Retinal pigment epithelial cell (primary cell): ENCODE results near the gene CMIP.

Experiments
- DNase-seq: peaks from one replicate; pipeline ENCODE4 v3.0.0-alpha.2; 2010; ENCODE audit warnings: low read depth
- H3K4me3 ChIP-seq: 2 replicates; pipeline ENCODE4 v1.5.1; 2011; ENCODE audit warnings: mild to moderate bottlenecking, low read length, control low read depth, moderate library complexity
- TF ChIP-seq, protein P1 (sequence below): conservative IDR thresholded peaks from 2 replicates; pipeline ENCODE4 v1.5.1; 2011; ENCODE audit warnings: low read depth, low read length, control low read depth, inconsistent platforms

Gene CMIP

GRCh38 chr16:81547194-81547938, 102.8 kb downstream of the CMIP start:
- TF ChIP-seq, protein P1, sequence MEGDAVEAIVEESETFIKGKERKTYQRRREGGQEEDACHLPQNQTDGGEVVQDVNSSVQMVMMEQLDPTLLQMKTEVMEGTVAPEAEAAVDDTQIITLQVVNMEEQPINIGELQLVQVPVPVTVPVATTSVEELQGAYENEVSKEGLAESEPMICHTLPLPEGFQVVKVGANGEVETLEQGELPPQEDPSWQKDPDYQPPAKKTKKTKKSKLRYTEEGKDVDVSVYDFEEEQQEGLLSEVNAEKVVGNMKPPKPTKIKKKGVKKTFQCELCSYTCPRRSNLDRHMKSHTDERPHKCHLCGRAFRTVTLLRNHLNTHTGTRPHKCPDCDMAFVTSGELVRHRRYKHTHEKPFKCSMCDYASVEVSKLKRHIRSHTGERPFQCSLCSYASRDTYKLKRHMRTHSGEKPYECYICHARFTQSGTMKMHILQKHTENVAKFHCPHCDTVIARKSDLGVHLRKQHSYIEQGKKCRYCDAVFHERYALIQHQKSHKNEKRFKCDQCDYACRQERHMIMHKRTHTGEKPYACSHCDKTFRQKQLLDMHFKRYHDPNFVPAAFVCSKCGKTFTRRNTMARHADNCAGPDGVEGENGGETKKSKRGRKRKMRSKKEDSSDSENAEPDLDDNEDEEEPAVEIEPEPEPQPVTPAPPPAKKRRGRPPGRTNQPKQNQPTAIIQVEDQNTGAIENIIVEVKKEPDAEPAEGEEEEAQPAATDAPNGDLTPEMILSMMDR: no peak
- no peak overlapping the region for H3K4me3 ChIP-seq
- DNase-seq: no peak

GRCh38 chr16:81547939-81548216, 103.3 kb downstream of the CMIP start:
- TF ChIP-seq, protein P1: no peak
- DNase-seq: no peak
- H3K4me3 ChIP-seq: no peak overlapping the region

GRCh38 chr16:81548551-81548875, 103.9 kb downstream of the CMIP start:
- no peak for DNase-seq
- H3K4me3 ChIP-seq: no peak overlapping the region
- TF ChIP-seq, protein P1: no peak

DNA sequence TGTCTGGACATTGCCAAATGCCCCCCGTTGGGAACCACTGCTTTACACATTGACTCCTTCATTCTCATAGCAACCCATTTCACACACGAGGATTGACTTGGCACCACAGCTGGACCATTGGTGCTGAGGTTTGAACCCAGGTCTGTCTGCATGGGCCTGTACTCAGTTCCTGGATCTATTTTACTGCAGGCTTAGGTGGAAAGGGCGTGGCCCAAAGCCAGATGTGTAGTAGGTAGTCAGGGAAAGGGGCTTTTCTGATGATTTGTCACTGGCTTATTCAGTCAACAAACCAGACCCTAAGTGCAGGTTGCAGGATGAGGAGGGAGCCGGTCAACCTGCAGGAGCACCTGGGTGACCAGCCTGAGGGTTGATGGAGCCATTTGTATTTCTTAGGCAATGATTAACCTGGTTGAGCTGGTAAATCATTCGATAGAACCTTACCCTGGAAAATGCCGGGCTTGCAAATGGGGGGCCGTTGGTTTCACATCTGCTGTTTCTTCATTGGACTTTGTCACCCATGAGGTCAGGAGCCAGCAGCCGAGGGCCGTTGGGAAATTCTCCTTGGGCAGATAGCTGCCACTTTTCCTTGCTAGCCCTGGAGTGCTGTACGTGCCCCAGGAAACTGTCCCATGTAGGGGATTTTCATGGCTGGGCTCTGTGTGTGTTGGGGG, 104.4 kb downstream of the CMIP start:
- no peak overlapping the region for H3K4me3 ChIP-seq
- DNase-seq: no peak
- TF ChIP-seq, protein P1: no peak

- TF ChIP-seq, protein P1: no peak
- no peak overlapping the region for H3K4me3 ChIP-seq
- no peak for DNase-seq
Measured at GRCh38 chr16:81549547-81550431, 105.2 kb downstream of the CMIP start.

- TF ChIP-seq, protein P1: no peak
- no peak overlapping the region for H3K4me3 ChIP-seq
- no peak for DNase-seq
Measured at GRCh38 chr16:81550432-81550808, 105.8 kb downstream of the CMIP start.
